ENCODE data around the gene SRPRA. TPM values are rescaled to one million over a fixed set of nuclear protein-coding genes. Genes with fewer than 3 reads are reported as not detected.

The SRPRA gene
- total RNA-seq: 82.9 and 105 TPM in 2 replicates

GRCh38 chr11:126268708-126269579 is at the start of gene SRPRA, which contains the start of gene FOXRED1:
TSS of gene SRPRA (minus strand) at chr11:126268895. CDS start at chr11:126268804, 91 bp downstream.
TSS of gene FOXRED1 (plus strand) at chr11:126269154. CDS start at chr11:126269207, 53 bp downstream.

GRCh38 chr11:126303623-126304456 is 35.1 kb upstream of the SRPRA start, which contains the start of gene DCPS:
TSS of gene DCPS (plus strand) at chr11:126304060. CDS start at chr11:126304081, 21 bp downstream.

GRCh38 chr11:126282736-126283591 is 14.3 kb upstream of the SRPRA start, which contains the start of gene TIRAP:
TSS of gene TIRAP (plus strand) at chr11:126283093. CDS start at chr11:126290895, 7,802 bp downstream.

Other genes with a start within 250 kb of the SRPRA start
- 1.1 and 1.7 TPM in 2 replicates for gene CDON, start 206.0 kb downstream of the SRPRA start, total RNA-seq
- 16.6 and 18.4 TPM in 2 replicates for gene RPUSD4, start 57.2 kb downstream of the SRPRA start, total RNA-seq
- gene FAM118B, start 57.1 kb downstream of the SRPRA start, total RNA-seq: 17.5 and 18.1 TPM in 2 replicates
- gene FOXRED1, start 259 bp upstream of the SRPRA start, total RNA-seq: 22.0 and 40.8 TPM in 2 replicates
- 1.6 and 2.8 TPM in 2 replicates for gene TIRAP, start 14.2 kb upstream of the SRPRA start, total RNA-seq
- gene DCPS, start 35.2 kb upstream of the SRPRA start, total RNA-seq: 22.7 and 33.0 TPM in 2 replicates
- gene ST3GAL4, start 86.8 kb upstream of the SRPRA start, total RNA-seq: 51.8 and 54.5 TPM in 2 replicates